Heart left ventricle (tissue), 16 donors: ENCODE results near the gene KIF5C. TPM values are rescaled to one million over a fixed set of nuclear protein-coding genes. Genes with fewer than 3 reads are reported as not detected.

ENCODE experiments used
- ATAC-seq, 4 donors: fragments of 200-7000 bp; cut with Tn5 transposase; one replicate each; pipeline ENCODE4 v1.9.1; 2020 to 2022; ENCODE audit warnings: moderate library complexity in 4 of 4, mild to moderate bottlenecking in 3 of 4, moderate number of reproducible peaks in 1 of 4
- DNase-seq, 5 donors: peaks; one replicate each; pipeline ENCODE4 v3.0.0-alpha.2; 2020
- H3K27ac ChIP-seq, 12 donors: fragments of 200-600 bp; sonication (generic) in 4 of 12; one replicate each; pipeline versions ENCODE4 v1.5.0 to v1.8.0; 2016 to 2022; ENCODE audit warnings: mild to moderate bottlenecking in 2 of 12
- H3K27me3 ChIP-seq, 9 donors: fragments of 200-600 bp; sonication (generic) in 2 of 9; one replicate each; pipeline versions ENCODE4 v1.5.1 to v1.8.0; 2016 to 2022; ENCODE audit warnings: mild to moderate bottlenecking in 3 of 9
- H3K36me3 ChIP-seq, 9 donors: fragments of 200-600 bp; sonication (generic) in 2 of 9; one replicate each; pipeline versions ENCODE4 v1.5.0 to v1.8.0; 2018 to 2022; ENCODE audit warnings: mild to moderate bottlenecking in 2 of 9
- H3K4me1 ChIP-seq, 12 donors: fragments of 200-600 bp; sonication (generic) in 4 of 12; one replicate each; pipeline versions ENCODE4 v1.5.0 to v1.8.0; 2016 to 2022; ENCODE audit warnings: mild to moderate bottlenecking in 3 of 12
- H3K4me3 ChIP-seq, 12 donors: fragments of 200-600 bp; sonication (generic) in 4 of 12; one replicate each; pipeline versions ENCODE4 v1.5.0 to v1.8.0; 2017 to 2022; ENCODE audit warnings: mild to moderate bottlenecking in 9 of 12, moderate library complexity in 4 of 12
- H3K9me3 ChIP-seq, 12 donors: fragments of 200-600 bp; sonication (generic) in 4 of 12; one replicate each; pipeline versions ENCODE4 v1.5.0 to v1.8.0; 2016 to 2022; ENCODE audit warnings: mild to moderate bottlenecking in 1 of 12
- CTCF ChIP-seq, 12 donors: fragments of 200-600 bp; sonication (generic) in 4 of 12; IDR thresholded peaks; one replicate each; pipeline versions ENCODE4 v1.5.0 to v1.8.0; 2018 to 2022; ENCODE audit warnings: antibody characterized with exemption in 12 of 12, mild to moderate bottlenecking in 5 of 12
- POLR2A ChIP-seq, 2 donors: fragments of 450-650 bp; IDR thresholded peaks; one replicate each; pipeline ENCODE4 v1.6.1; 2017; ENCODE audit warnings: antibody characterized with exemption in 2 of 2, mild to moderate bottlenecking in 2 of 2, moderate library complexity in 2 of 2
- WGBS, 4 donors: extraction: QIAGEN DNeasy Blood & Tissue Kit in 2 of 4; methylation state at CpG; one replicate each; pipeline versions ENCODE4 v1.1.5 to v1.1.7; 2013 to 2018; 5-methylcytosine and 5-hydroxymethylcytosine counted together
- intact Hi-C, 10 donors: fragments of 100-400 bp; cut with DNase I; formaldehyde crosslinking; loops; one replicate each; pipeline versions ENCODE4 v1.11.1 to v1.14.2; 2022
- polyA plus RNA-seq, 2 donors: library from polyadenylated mRNA; stranded (reverse); fragments of 200-250 nt; gene quantifications; one replicate each; pipeline ENCODE4 v1.2.3, GENCODE V29; 2013
- total RNA-seq, 9 donors: library from RNA; depleted of rRNA in 2 of 9; stranded (reverse); fragments of >200 nt in 2 of 9; fragmentation: NEBNext Ultra II Directional in 3 of 9; extraction: Animal tissue kit (Norgen Biotek cat#: 25700) in 3 of 9; gene quantifications; one replicate each; pipeline versions ENCODE4 v1.1.0 to v1.2.4, GENCODE V29; 2016 to 2023
- donor health status: ischemic (EF 13 %, LVEDD 7.1; RV severe dilation, severe dysfunction).
- donor health status: healthy with polysubstance abuse.
- donor health status: DM: no; HTN: yes; CAD: no.
- donor health status: DM: no; HTN: no; CAD: no.
- donor health status: ischemic (EF 25% LVEDD 6.9; RV normal size, moderate dysfunction).
- donor health status: ischemic (EF 25% LVEDD 5.7; RV mildly dilated, moderate dysfunction).
- donor health status: healthy.
- donor health status: DM: yes; HTN: yes; CAD: no.
- donor health status: ischemic (EF 35%, LVEDD 5.7; RV mildly dilated, moderate dysfunction).
- donor health status: nonischemic (EF 11% LVEDD 7.7; RV severe dilation, severe dysfunction).
- donor health status: DM: yes; HTN: yes; CAD: no.
- donor health status: PGD.
- donor health status: ischemic (EF 29% LVEDD 5.4; RV normal size, mild dysfunction).
- donor health status: nonischemic (EF 23%, LVEDD 6.1; RV moderate dilation, normal function).

Gene KIF5C
- total and polyA plus RNA-seq, 11 donors, result 0.22 to 1.4 (median 0.48) TPM

GRCh38 chr2:148888986-148889385 lies 14.0 kb downstream of the KIF5C start:
- H3K4me1 ChIP-seq, result peaks cover 0 to 12% (median 7%) of the 10 kb centered on the region in 12 donors
- no peak for TF ChIP-seq POLR2A (IDR thresholded peaks at IDR 0.05)
- no peak for TF ChIP-seq CTCF (IDR thresholded peaks at IDR 0.05)
- H3K27me3 ChIP-seq, result peaks cover 0 to 45% (median 20%) of the 10 kb centered on the region in 9 donors
- no peak overlapping the region for H3K4me3 ChIP-seq
- H3K9me3 ChIP-seq, result peaks cover 0 to 19% (median 8%) of the 10 kb centered on the region in 12 donors
- no peaks in the 10 kb centered on the region for H3K36me3 ChIP-seq
- ATAC-seq (no peak), DNase-seq (no peak)
- H3K27ac ChIP-seq, result no peak overlapping the region
- intact Hi-C loops, result loop anchor here in 1 of 10 donors (10.0 kb wide), 1 partner anchor 244 kb away; the partner anchor contains the start of gene EPC2

GRCh38 chr2:148893906-148894305 lies 18.9 kb downstream of the KIF5C start:
- DNase-seq, result no peak
- Histone ChIP-seq H3K9me3 (peaks cover 0 to 19% (median 8%) of the 10 kb centered on the region in 12 donors), H3K27ac (no peak overlapping the region), H3K4me3 (no peak overlapping the region), H3K36me3 (no peaks in the 10 kb centered on the region), H3K4me1 (no peaks in the 10 kb centered on the region), H3K27me3 (peaks cover 0 to 20% (median 10%) of the 10 kb centered on the region in 9 donors)
- TF ChIP-seq POLR2A (IDR thresholded peaks at IDR 0.05) (no peak), CTCF (IDR thresholded peaks at IDR 0.05) (no peak)
- intact Hi-C loops, result no loop called here
- ATAC-seq, result no peak

- peaks cover 0 to 5% (median 0%) of the 10 kb centered on the region in 9 donors for H3K27me3 ChIP-seq
- H3K4me1 ChIP-seq, result no peaks in the 10 kb centered on the region
- ATAC-seq, result no peak
- 66 to 73% (median 71%) methylated on average over 4 of the region's 4 CpGs for WGBS, 4 donors
- no peak for TF ChIP-seq CTCF (IDR thresholded peaks at IDR 0.05)
- TF ChIP-seq POLR2A (IDR thresholded peaks at IDR 0.05), result no peak
- H3K36me3 ChIP-seq, result no peaks in the 10 kb centered on the region
- H3K9me3 ChIP-seq, result peaks cover 0 to 19% (median 8%) of the 10 kb centered on the region in 12 donors
- H3K4me3 ChIP-seq, result no peak overlapping the region
- no peak overlapping the region for H3K27ac ChIP-seq
- DNase-seq, result no peak
- intact Hi-C loops, result no loop called here
Observed at GRCh38 chr2:148896136-148896535, 21.1 kb downstream of the KIF5C start.

GRCh38 chr2:148899638-148900318 lies 24.8 kb downstream of the KIF5C start:
- Histone ChIP-seq H3K9me3 (no peaks in the 10 kb centered on the region), H3K4me1 (no peaks in the 10 kb centered on the region), H3K27ac (no peak overlapping the region), H3K36me3 (no peaks in the 10 kb centered on the region), H3K27me3 (peaks cover 0 to 5% (median 0%) of the 10 kb centered on the region in 9 donors), H3K4me3 (no peak overlapping the region)
- TF ChIP-seq POLR2A (IDR thresholded peaks at IDR 0.05), result no peak
- ATAC-seq, result no peak
- no peak for DNase-seq
- 94 to 97% (median 95%) methylated on average over 7 of the region's 7 CpGs for WGBS, 4 donors
- intact Hi-C loops, result loop anchor here in 1 of 10 donors (2.0 kb wide), 1 partner anchor 65 kb away; no protein-coding TSS in a partner anchor
